Measurements from ENCODE around the gene TNFAIP8. TPM values are rescaled to one million over a fixed set of nuclear protein-coding genes. Genes with fewer than 3 reads are reported as not detected.
"Not testable (repeated sequence)": the region's sequence is repeated elsewhere in the genome, so short reads cannot be mapped to it uniquely, and the experiment has no call there.

TNFAIP8 gene
- total RNA-seq, 2 experiments from 2014 or later = 121 to 122 TPM

DNA sequence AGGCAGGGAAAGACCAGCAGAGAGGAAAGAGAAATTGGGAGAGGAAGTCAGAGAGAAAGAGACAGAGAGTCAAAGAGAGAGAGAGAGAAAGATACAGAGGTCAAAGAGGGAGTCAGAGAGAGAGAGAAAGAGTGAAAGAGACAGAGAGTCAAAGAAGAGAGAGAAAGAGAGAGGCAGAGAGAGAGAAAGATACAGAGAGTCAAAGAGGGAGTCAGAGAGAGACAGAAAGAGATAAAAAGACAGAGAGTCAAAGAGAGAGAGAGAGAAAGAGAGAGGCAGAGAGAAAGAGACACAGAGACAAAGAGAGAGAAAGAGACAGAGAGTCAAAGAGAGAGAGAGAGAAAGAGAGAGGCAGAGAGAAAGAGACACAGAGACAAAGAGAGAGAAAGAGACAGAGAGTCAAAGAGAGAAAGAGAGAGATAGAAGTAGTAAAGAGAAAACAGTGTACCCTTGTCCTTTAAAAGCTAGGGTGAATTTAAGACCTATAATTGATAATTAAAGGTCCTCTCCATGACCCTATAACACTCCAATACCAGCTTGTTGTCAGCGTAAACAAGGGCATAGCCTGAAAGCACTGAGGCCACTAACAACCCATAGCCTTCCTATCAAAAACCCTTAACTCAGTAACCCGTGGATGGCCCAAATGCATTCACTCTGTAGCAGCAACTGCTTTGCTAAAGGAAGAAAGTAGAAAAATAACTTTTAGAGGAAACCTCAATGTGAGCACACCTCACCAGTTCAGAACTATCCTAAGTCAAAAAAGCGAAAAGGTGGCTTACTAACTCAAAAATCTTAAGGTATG is 82.2 kb downstream of the TNFAIP8 start:
- H3K4me3 Mint-ChIP-seq; H3K9me3 Mint-ChIP-seq; POLR2A ChIA-PET; H3K36me3 Mint-ChIP-seq; ATAC-seq (ENCODE audit: low read depth); DNase-seq; H3K27ac Mint-ChIP-seq: not testable (repeated sequence)
- Mint-ChIP-seq H3K4me1 (peaks cover 17% of the 10 kb centered on the region), H3K27me3 (peaks cover 19% of the 10 kb centered on the region)

DNA sequence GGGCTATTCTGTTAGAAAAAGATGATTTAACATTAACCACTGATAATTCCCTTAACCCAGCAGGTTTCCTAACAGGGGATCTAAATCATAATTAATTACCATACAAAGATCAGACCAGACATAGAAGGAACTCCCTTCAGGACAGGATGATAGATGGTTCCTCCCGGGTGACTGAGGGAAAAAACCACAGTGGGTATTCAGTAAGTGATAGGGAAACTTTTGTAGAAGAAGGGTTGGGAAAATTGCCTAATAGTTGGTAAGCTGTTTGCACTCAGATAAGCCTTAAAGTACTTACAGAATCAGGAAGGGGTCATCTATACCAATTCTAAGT is 82.7 kb downstream of the TNFAIP8 start:
- H3K9me3 Mint-ChIP-seq; H3K27ac Mint-ChIP-seq; ATAC-seq (ENCODE audit: low read depth); DNase-seq; H3K36me3 Mint-ChIP-seq; H3K4me3 Mint-ChIP-seq: not testable (repeated sequence)
- POLR2A ChIA-PET = interaction anchor here (0.6 kb wide), 1 partner anchor 17 kb away, joined by 4 read pairs; no protein-coding TSS in a partner anchor
- H3K27me3 Mint-ChIP-seq = peaks cover 23% of the 10 kb centered on the region
- H3K4me1 Mint-ChIP-seq = peaks cover 17% of the 10 kb centered on the region

DNA sequence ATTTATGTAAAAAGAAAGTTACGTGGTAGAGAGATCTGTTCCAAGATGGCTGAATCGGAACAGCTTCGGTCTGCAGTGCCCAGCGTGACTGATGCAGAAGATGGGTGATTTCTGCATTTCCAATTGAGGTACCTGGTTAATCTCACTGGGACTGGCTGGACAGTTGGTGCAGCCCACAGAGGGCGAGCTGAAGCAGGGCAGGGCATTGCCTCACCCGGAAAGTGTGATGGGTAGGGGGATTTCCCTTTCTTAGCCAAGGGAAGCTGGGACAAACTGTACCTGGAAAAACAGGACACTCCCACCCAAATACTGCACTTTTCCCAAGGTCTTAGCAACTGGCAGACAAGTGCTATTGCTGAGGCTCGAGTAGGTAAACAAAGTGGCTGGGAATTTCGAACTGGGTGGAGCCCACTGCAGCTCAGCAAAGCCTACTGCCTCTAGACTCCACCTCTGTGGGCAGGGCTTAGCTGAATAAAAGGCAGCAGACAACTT is 83.4 kb downstream of the TNFAIP8 start:
- peaks cover 2% of the 10 kb centered on the region for H3K9me3 Mint-ChIP-seq
- H3K4me3 Mint-ChIP-seq = peak overlapping the region; percentile 73
- POLR2A ChIA-PET = interaction anchor here (0.6 kb wide), 1 partner anchor 16 kb away, joined by 4 read pairs; no protein-coding TSS in a partner anchor
- peaks cover 4% of the 10 kb centered on the region for H3K36me3 Mint-ChIP-seq
- H3K4me1 Mint-ChIP-seq = peaks cover 16% of the 10 kb centered on the region
- H3K27me3 Mint-ChIP-seq = peaks cover 23% of the 10 kb centered on the region
- no peak for ATAC-seq (ENCODE audit: low read depth)
- no peak for DNase-seq
- no peak overlapping the region for H3K27ac Mint-ChIP-seq

DNA sequence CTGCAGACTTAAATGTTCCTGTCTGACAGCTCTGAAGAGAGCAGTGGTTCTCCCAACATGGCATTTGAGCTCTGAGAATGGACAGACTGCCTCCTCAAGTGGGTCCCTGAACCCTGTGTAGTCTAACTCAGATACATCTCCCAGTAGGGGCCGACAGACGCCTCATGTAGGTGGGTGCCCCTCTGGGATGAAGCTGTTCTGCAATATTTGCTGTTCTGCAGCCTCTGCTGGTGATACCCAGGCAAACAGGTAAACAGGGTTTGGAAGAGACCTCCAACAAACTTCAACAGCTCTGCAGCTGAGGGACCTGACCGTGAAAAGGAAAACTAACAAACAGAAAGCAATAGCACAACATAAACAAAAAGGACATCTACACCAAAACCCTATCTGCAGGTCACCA is 83.8 kb downstream of the TNFAIP8 start:
- H3K27ac Mint-ChIP-seq; DNase-seq; H3K4me3 Mint-ChIP-seq; H3K9me3 Mint-ChIP-seq; POLR2A ChIA-PET; H3K36me3 Mint-ChIP-seq; ATAC-seq (ENCODE audit: low read depth): not testable (repeated sequence)
- peaks cover 12% of the 10 kb centered on the region for H3K4me1 Mint-ChIP-seq
- H3K27me3 Mint-ChIP-seq = peaks cover 23% of the 10 kb centered on the region

DNA sequence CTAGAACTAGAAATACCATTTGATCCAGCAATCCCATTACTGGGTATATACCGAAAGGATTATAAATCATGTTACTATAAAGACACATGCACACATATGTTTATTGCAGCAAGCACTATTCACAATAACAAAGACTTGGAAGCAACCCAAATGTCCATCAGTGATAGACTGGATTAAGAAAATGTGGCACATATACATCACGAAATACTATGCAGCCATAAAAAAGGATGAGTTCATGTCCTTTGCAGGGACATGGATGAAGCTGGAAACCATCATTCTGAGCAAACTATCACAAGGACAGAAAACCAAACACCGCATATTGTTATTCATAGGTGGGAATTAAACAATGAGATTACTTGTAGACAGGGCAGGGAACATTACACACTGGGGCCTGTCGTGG is 88.8 kb downstream of the TNFAIP8 start:
- POLR2A ChIA-PET; H3K4me1 Mint-ChIP-seq; DNase-seq; H3K36me3 Mint-ChIP-seq; H3K9me3 Mint-ChIP-seq; H3K4me3 Mint-ChIP-seq; H3K27ac Mint-ChIP-seq; ATAC-seq (ENCODE audit: low read depth): not testable (repeated sequence)
- peaks cover 20% of the 10 kb centered on the region for H3K27me3 Mint-ChIP-seq

DNA sequence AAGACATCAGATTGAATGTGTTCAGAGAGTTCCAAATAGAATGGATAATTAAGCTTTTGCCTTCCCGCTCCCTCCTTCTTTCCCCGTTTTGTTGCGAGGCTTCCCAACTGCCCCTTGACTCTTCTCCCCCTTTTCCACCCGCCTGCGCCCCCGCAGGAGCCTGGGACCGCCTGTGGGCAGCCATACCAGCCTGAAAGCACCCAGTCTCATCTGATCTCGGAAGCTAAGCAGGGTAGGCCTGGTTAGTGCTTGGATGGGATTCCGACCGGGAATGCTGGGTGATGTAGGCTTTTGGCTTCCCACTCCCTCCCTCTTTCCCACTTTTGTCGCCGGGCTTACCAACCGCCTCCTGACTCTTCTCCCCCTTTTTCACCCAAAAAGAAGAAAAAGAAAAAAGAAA is 89.7 kb downstream of the TNFAIP8 start:
- no peak overlapping the region for H3K4me3 Mint-ChIP-seq
- peaks cover 6% of the 10 kb centered on the region for H3K36me3 Mint-ChIP-seq
- H3K4me1 Mint-ChIP-seq = no peaks in the 10 kb centered on the region
- H3K9me3 Mint-ChIP-seq = peaks cover 1% of the 10 kb centered on the region
- DNase-seq (no peak), ATAC-seq (ENCODE audit: low read depth) (no peak)
- POLR2A ChIA-PET = no interaction called here
- H3K27ac Mint-ChIP-seq = no peak overlapping the region
- peaks cover 22% of the 10 kb centered on the region for H3K27me3 Mint-ChIP-seq

Other genes with a start within 250 kb of the TNFAIP8 start
- 10 to 100 TPM; 80.7 to 89.5 TPM for gene HSD17B4, start 96.5 kb downstream of the TNFAIP8 start, total RNA-seq